Peyer's patch (tissue), 4 donors: ENCODE results near the gene CYP3A7. TPM values are rescaled to one million over a fixed set of nuclear protein-coding genes. Genes with fewer than 3 reads are reported as not detected.
"Not testable (repeated sequence)": the region's sequence is repeated elsewhere in the genome, so short reads cannot be mapped to it uniquely, and the experiment has no call there.

ENCODE experiments used
- DNase-seq, 3 donors: peaks; one replicate each; pipeline ENCODE4 v3.0.0-alpha.2; 2017 to 2019
- H3K27ac ChIP-seq, 4 donors: fragments of 200-600 bp; sonication (generic); one replicate each; pipeline ENCODE4 v1.5.1; 2016 to 2019
- H3K27me3 ChIP-seq, 2 donors: fragments of 200-600 bp; sonication (generic); one replicate each; pipeline ENCODE4 v1.5.1; 2019
- H3K36me3 ChIP-seq, 3 donors: fragments of 200-600 bp; sonication (generic); one replicate each; pipeline ENCODE4 v1.5.1; 2016 to 2019
- H3K4me1 ChIP-seq, 4 donors: fragments of 200-600 bp; sonication (generic); one replicate each; pipeline ENCODE4 v1.5.1; 2016 to 2019
- H3K4me3 ChIP-seq, 4 donors: fragments of 200-600 bp; sonication (generic); 1 replicate in 3 of 4; 2 replicates in 1 of 4; pipeline ENCODE4 v1.5.1; 2016 to 2019; ENCODE audit warnings: mild to moderate bottlenecking in 1 of 4
- H3K9me3 ChIP-seq, 4 donors: fragments of 200-600 bp; sonication (generic); one replicate each; pipeline ENCODE4 v1.5.1; 2016 to 2019; ENCODE audit warnings: mild to moderate bottlenecking in 1 of 4
- POLR2A ChIP-seq, 2 donors: fragments of 450-650 bp; IDR thresholded peaks; one replicate each; pipeline ENCODE4 v1.5.1; 2017; ENCODE audit warnings: antibody characterized with exemption in 2 of 2, mild to moderate bottlenecking in 2 of 2, moderate library complexity in 2 of 2
- small RNA-seq, 2 donors: library from RNA; depleted of rRNA; stranded (forward); fragments of <200 nt; gene quantifications; one replicate each; pipeline ENCODE3, GENCODE V24; 2016
- total RNA-seq, 4 donors: library from RNA; depleted of rRNA; stranded (reverse); fragments of >200 nt; gene quantifications; one replicate each; pipeline ENCODE4 v1.1.0, GENCODE V29; 2016
- TF ChIP-seq, protein P1 (sequence below), 6 experiments: fragments of 450-650 bp in 4 of 6; fragments of 200-600 bp in 2 of 6; sonication (generic) in 1 of 6; IDR thresholded peaks; one replicate each; pipeline ENCODE4 v1.5.1; 2017 to 2019; ENCODE audit warnings: antibody characterized with exemption in 6 of 6, mild to moderate bottlenecking in 3 of 6, moderate library complexity in 1 of 6

CYP3A7 gene
- total RNA-seq, 4 donors from 2014 or later, result 0.76 to 5.3 TPM; not detected in 2

DNA sequence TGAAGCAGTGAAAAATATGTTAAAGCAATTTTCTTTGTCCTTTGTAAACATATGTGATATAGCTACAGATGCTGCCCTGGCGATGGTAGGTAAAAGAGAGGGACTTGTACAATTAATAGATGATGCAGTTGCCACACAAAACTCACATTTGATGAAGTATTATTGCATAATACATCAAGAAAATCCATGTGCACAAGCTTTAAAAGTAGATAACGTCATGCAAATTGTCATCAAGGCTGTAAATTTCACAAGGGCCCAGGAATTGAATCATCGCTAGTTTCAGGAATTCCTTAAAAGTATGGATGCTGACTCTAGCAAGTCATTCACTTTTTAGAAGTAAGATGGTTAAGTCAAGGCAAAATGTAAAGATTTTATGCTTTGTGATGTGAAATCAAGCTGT, 65.2 kb downstream of the CYP3A7 start:
- Histone ChIP-seq H3K4me3 (no peak overlapping the region), H3K4me1 (peaks cover 0 to 6% (median 0%) of the 10 kb centered on the region in 4 donors), H3K9me3 (no peaks in the 10 kb centered on the region), H3K27me3 (no peaks in the 10 kb centered on the region), H3K36me3 (peaks cover 0 to 73% (median under 1%) of the 10 kb centered on the region in 3 donors), H3K27ac (no peak overlapping the region)
- no peak for DNase-seq
- TF ChIP-seq POLR2A (IDR thresholded peaks at IDR 0.05), result no peak
- TF ChIP-seq, protein P1, sequence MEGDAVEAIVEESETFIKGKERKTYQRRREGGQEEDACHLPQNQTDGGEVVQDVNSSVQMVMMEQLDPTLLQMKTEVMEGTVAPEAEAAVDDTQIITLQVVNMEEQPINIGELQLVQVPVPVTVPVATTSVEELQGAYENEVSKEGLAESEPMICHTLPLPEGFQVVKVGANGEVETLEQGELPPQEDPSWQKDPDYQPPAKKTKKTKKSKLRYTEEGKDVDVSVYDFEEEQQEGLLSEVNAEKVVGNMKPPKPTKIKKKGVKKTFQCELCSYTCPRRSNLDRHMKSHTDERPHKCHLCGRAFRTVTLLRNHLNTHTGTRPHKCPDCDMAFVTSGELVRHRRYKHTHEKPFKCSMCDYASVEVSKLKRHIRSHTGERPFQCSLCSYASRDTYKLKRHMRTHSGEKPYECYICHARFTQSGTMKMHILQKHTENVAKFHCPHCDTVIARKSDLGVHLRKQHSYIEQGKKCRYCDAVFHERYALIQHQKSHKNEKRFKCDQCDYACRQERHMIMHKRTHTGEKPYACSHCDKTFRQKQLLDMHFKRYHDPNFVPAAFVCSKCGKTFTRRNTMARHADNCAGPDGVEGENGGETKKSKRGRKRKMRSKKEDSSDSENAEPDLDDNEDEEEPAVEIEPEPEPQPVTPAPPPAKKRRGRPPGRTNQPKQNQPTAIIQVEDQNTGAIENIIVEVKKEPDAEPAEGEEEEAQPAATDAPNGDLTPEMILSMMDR (IDR thresholded peaks at IDR 0.05), result no peak

DNA sequence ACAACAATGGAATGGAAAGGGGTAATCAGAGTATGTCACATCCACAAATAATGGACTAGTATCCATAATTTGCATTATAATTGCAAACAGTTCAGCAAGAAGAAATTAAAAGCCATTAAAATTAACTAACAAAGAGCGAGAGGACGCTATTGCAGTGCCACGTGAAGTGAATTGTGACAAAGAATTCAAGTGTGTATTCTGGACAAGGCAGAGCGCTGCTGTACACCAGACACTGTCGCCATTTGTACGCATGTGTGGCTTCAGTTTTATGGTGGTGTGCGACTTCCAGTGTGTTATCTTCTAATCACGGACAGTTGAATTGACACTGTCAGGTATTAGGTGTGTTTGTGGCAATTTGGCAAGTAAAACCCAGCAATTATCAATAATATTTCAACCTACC, 66.5 kb downstream of the CYP3A7 start:
- no peak overlapping the region for H3K4me3 ChIP-seq
- H3K27me3 ChIP-seq, result no peaks in the 10 kb centered on the region
- H3K9me3 ChIP-seq, result no peaks in the 10 kb centered on the region
- DNase-seq, result no peak
- no peak overlapping the region for H3K27ac ChIP-seq
- H3K36me3 ChIP-seq, result peaks cover 0 to 74% (median 6%) of the 10 kb centered on the region in 3 donors
- peak in 1 of 2 donors; percentile 9 for TF ChIP-seq POLR2A (IDR thresholded peaks at IDR 0.05)
- TF ChIP-seq, protein P1 (IDR thresholded peaks at IDR 0.05), result no peak
- peaks cover 0 to 6% (median 0%) of the 10 kb centered on the region in 4 donors for H3K4me1 ChIP-seq

DNA sequence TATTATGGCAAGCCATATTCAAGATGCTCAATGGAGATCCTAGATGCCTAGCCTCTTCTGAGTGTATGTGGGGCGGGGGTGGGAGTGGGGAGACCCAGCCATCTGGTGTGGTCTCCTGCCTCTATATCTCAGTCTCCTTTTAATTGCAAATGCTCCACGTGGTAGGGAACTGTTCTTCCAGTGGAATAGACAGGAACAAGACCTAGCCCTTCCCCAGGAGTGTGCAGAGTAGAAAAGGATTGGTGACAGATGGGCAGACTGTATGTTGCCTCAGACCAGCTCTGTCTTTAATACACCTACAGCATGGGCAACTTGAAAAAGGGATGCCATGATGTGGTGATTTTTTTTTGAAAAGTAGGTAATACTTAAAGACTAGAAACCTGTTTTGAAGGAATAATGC, 67.8 kb downstream of the CYP3A7 start:
- Histone ChIP-seq H3K9me3 (no peaks in the 10 kb centered on the region), H3K27me3 (no peaks in the 10 kb centered on the region), H3K4me3 (no peak overlapping the region), H3K4me1 (no peaks in the 10 kb centered on the region), H3K36me3 (peaks cover 0 to 86% (median 6%) of the 10 kb centered on the region in 3 donors), H3K27ac (no peak overlapping the region)
- TF ChIP-seq, protein P1 (IDR thresholded peaks at IDR 0.05), result no peak
- TF ChIP-seq POLR2A (IDR thresholded peaks at IDR 0.05), result no peak
- no peak for DNase-seq

DNA sequence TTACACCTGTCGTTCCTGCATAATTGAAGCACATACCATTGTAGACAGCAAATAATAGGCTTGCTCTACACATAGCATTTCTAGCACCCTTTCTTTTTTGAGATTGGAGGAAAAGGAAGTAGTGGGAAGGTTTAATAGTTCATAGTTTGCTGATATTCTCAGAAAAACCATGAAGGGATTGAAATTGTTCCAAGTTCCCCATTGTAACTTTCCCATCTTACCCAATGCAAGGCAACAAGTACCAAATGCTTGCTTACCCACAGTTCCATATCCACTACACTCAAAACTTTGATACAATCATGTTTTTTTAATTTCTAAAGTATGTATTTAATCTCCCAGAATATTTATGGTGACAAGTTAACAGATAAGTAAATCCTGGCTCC, 69.0 kb downstream of the CYP3A7 start:
- H3K9me3 ChIP-seq, result no peaks in the 10 kb centered on the region
- no peaks in the 10 kb centered on the region for H3K27me3 ChIP-seq
- H3K4me3 ChIP-seq, result no peak overlapping the region
- TF ChIP-seq, protein P1 (IDR thresholded peaks at IDR 0.05), result no peak
- H3K4me1 ChIP-seq, result no peaks in the 10 kb centered on the region
- no peak for DNase-seq
- peaks cover 0 to 97% (median 9%) of the 10 kb centered on the region in 3 donors for H3K36me3 ChIP-seq
- H3K27ac ChIP-seq, result no peak overlapping the region

DNA sequence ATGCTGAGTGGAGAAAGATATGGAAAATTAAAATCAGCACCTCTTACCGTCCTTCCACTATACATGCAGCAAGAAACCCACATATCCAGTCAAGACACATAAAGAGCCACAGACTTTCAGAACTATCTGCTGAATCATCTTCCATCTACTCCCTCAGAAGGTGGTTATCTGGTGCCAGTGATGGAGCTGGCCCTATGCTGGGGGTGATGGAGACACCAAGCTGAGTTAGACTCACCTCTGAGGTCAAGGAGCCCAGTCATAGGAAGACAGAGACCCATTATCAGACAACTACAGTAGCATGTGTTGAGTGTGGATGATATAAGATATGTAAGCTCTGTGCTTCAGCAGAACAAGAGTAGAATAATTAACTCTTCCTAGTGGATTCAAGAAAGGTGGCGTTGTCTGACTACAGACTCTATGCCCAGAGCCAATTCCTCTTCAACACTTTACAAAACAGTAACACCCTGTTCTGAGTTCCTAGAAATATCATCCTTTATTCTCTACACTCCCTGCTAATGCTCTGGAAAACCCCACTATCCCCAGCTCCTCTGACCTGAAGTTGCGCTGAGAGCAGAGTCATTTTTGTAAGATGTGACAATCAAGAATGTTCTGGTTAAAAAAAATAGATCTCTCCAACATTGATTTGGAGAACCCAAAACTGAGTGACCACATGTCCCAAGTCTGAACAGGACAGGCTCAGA, 69.5 kb downstream of the CYP3A7 start:
- DNase-seq, result no peak
- H3K27ac ChIP-seq, result no peak overlapping the region
- no peak overlapping the region for H3K4me3 ChIP-seq
- no peaks in the 10 kb centered on the region for H3K27me3 ChIP-seq
- H3K36me3 ChIP-seq, result peaks cover 0 to 98% (median 14%) of the 10 kb centered on the region in 3 donors
- TF ChIP-seq, protein P1 (IDR thresholded peaks at IDR 0.05), result no peak
- TF ChIP-seq POLR2A (IDR thresholded peaks at IDR 0.05), result no peak
- H3K9me3 ChIP-seq, result peaks cover 0 to 3% (median 0%) of the 10 kb centered on the region in 4 donors
- no peaks in the 10 kb centered on the region for H3K4me1 ChIP-seq

DNA sequence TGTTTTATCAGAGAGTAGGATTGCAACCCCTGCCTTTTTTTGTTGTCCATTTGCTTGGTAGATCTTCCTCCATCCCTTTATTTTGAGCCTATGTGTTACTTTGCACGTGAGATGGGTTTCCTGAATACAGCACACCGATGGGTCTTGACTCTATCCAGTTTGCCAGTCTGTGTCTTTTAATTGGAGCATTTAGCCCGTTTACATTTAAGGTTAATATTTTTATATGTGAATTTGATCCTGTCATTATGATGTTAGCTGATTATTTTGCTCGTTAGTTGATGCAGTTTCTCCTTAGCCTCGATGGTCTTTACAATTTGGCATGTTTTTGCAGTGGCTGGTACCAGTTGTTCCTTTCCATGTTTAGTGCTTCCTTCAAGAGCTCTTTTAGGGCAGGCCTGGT, 77.1 kb downstream of the CYP3A7 start:
- not testable (repeated sequence) for H3K27me3 ChIP-seq, H3K4me3 ChIP-seq, H3K27ac ChIP-seq, H3K4me1 ChIP-seq, DNase-seq
- H3K36me3 ChIP-seq, result peaks cover 0 to 40% (median 8%) of the 10 kb centered on the region in 3 donors
- peaks cover 0 to 15% (median 0%) of the 10 kb centered on the region in 4 donors for H3K9me3 ChIP-seq

Small RNA genes within 50 kb of the gene (small RNA-seq; reads per million reads assigned to genes)
- gene CYP3A51P (0 reads per million in 2 donors), gene CYP3A7-CYP3A51P (0 reads per million in 2 donors)

Other genes starting within 250 kb of the CYP3A7 start
- 10 to 100 TPM; 37.3 to 71.8 (median 58.0) TPM for gene ZNF394, start 234.9 kb downstream of the CYP3A7 start, total RNA-seq
- gene ZKSCAN5, start 230.5 kb downstream of the CYP3A7 start, total RNA-seq, result 10 to 100 TPM in 2 of 4 donors, 1 to 10 TPM in 2; 7.2 to 20.6 (median 11.7) TPM
- 1 to 10 TPM; 2.2 to 4.2 (median 2.6) TPM for gene FAM200A, start 183.1 kb downstream of the CYP3A7 start, total RNA-seq
- gene ZNF655, start 176.6 kb downstream of the CYP3A7 start, total RNA-seq, result 100 to 1,000 TPM; 111 to 169 (median 139) TPM
- not detected for gene TMEM225B, start 136.9 kb downstream of the CYP3A7 start, total RNA-seq
- gene ZSCAN25, start 118.2 kb downstream of the CYP3A7 start, total RNA-seq, result 10 to 100 TPM; 20.0 to 36.4 (median 31.9) TPM
- gene CYP3A5, start 55.2 kb downstream of the CYP3A7 start, total RNA-seq, result 1,000 to 10,000 TPM in 2 of 4 donors, 100 to 1,000 TPM in 2; 135 to 1,701 (median 1,072) TPM
- gene CYP3A4, start 49.0 kb upstream of the CYP3A7 start, total RNA-seq, result 1,000 to 10,000 TPM in 1 of 4 donors, 100 to 1,000 TPM in 2, 10 to 100 TPM in 1; 16.5 to 3,180 (median 690) TPM
- gene CYP3A43, start 92.8 kb upstream of the CYP3A7 start, total RNA-seq, result under 1 TPM in 1 of 4 donors, not detected in 3; 0.95 TPM
- gene OR2AE1, start 141.8 kb upstream of the CYP3A7 start, total RNA-seq, result not detected
- gene TRIM4, start 184.3 kb upstream of the CYP3A7 start, total RNA-seq, result 10 to 100 TPM; 52.1 to 80.9 (median 59.9) TPM
- not detected for gene GJC3, start 194.4 kb upstream of the CYP3A7 start, total RNA-seq
- gene AZGP1, start 240.8 kb upstream of the CYP3A7 start, total RNA-seq, result 10 to 100 TPM in 3 of 4 donors, 1 to 10 TPM in 1; 3.3 to 30.3 (median 19.3) TPM